Suppressor macrophage treated with lipopolysaccharide for 1 hour (primary cell): ENCODE data around the gene TBCD.
"Not testable (repeated sequence)": the region's sequence is repeated elsewhere in the genome, so short reads cannot be mapped to it uniquely, and the experiment has no call there.

Source experiments
- DNase-seq, 3 donors: peaks; one replicate each; pipeline ENCODE4 v3.0.0-alpha.2; 2020 to 2022

Gene TBCD

GRCh38 chr17:82978765-82979349 is 227.0 kb downstream of the TBCD start:
- peak; percentile 81 to 89 (median 81) for DNase-seq

DNA sequence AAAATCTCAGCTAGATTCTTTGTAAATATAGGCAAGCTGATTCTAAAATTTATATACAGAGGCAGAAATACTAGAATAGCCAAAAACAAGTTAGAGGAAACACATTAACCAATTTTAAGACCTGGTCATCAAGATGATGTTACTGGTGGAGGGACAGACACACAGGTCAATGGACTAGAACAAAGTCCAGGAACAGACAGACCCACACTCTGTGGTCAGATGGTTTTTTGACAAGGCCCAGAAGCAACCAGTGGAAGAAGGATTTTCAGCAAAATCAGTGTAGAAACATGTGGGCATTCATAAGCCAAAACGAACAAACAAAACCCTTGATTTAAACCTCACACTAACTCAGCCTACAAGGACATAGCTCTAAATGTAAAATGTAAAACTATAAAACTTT is 227.9 kb downstream of the TBCD start:
- no peak for DNase-seq

GRCh38 chr17:82980632-82981031 is 228.8 kb downstream of the TBCD start:
- no peak for DNase-seq

DNA sequence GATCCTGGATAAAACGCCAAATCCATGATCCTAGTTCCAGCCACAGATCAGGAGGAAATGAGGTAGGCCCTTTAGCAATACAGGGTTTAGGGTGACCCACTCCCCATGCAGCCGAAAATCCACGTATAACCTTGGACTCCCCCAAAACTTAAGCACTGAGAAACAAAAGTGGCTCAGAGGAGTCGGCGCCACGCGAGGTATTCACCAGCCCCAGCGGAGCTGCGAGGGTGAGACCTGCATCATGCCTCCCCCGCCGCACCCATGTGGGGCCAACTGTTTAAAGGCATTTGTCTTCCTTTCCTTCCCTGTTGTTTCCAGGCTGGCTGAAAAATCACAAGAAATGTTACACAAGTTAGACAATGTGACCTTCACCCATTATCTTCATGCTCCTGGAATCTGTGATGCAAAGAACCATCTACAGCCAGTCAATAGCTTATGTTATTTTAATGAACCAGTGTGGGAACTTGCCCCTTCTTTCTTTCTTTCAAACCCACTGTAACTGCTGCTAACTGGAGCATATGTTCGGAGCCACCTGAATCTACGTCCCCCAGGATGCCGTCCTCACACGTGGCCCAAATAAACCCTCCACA is 229.4 kb downstream of the TBCD start:
- DNase-seq = no peak

GRCh38 chr17:82983510-82984248 is 231.8 kb downstream of the TBCD start:
- DNase-seq = no peak

DNA sequence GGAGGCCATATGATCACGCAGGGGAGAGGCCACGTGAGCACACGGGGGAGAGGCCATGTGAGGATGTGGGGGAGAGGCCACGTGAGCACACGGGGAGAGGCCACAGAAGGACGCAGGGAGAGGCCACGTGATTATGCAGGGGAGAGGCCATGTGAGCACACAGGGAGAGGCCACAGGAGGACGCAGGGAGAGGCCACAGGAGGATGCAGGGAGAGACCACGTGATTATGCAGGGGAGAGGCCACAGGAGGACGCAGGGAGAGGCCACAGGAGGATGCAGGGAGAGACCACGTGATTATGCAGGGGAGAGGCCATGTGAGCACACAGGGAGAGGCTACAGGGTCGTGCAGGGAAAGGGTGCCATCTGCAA is 232.4 kb downstream of the TBCD start:
- DNase-seq = not testable (repeated sequence)

DNA sequence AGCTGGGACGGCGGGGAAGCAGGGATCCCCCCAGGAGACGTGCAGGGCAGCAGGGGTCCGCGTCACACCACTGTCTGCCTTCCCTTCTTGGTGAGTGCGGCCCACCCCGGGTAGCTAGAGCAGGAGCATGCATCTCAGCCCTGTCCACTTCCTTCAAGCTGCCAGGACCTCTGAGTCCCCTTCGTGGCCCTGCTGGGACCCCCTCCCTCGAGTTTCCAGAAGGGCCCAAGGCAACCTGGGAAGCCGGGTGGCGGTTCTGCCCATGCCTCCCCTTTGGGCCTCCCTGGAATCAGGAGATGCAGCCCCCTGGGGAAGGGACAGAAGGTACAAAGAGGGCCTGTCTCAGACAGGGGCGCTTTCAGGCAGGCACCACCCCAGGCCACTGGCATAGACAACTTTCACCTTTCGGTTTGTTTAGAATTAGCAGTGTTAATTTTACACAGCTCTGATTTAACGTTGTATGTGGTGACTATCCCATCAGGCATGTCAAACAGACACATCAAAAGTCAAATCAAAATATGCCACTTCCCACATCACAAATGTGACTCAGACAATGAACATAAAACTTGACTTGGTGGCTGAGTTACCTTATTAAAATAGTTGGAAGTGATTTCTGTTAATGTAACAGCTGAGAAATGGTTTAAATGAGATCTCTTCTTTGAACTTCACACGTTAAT is 233.0 kb downstream of the TBCD start:
- DNase-seq = no peak

DNA sequence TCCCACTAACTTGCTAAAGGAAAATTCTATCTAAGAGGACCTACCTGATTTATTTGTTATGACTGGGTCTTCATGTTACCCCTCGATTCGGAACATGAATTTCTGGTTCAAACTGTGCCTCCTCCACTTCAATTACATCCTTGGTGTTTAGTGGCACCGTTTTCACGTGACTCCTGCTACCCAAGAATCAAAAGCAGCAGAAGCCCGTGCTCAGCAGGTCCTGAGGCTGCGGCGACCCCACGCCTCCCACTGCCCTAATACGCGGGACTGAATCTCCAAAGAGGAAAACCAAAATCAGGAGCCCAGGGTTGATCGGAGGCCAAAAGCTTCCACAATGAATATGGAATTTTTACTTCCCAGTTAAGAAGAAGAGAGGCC is 233.6 kb downstream of the TBCD start:
- no peak for DNase-seq

DNA sequence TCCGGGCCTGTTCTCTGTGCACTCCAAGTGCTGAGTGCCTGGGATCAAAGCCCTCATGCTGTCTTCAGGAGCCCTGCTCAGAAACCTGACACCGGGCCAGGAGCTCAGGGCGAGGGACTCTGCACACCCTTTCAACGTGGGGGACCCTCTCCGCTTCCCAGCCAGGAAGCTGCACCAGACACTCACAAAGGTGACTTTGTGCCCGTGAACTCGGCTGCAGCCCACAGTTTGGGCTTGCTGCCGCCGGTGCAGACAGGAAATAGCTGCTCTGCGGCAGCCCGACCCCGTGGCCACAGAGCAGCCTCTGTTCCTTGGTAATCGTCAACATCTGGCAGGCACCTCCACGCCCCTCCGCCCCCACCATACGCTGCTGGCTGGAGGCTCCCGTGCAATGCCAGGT is 234.1 kb downstream of the TBCD start:
- DNase-seq = peak in 2 of 3 donors; percentile 3 to 4

GRCh38 chr17:82989051-82989450 is 237.2 kb downstream of the TBCD start:
- DNase-seq = peak; percentile 25 to 37 (median 30)

GRCh38 chr17:82989881-82990280 is 238.0 kb downstream of the TBCD start:
- no peak for DNase-seq

- no peak for DNase-seq
Measured at GRCh38 chr17:82993005-82993404, 241.1 kb downstream of the TBCD start.
